ENCODE results near the gene REV3L.

REV3L gene

GRCh38 chr6:111266276-111266675 lies 216.7 kb downstream of the REV3L start:
- DNase-seq (ENCODE audit: extremely low read depth, insufficient read length) = no peak
- no peaks in the 10 kb centered on the region for H3K27me3 ChIP-seq (replicated peaks; ENCODE audit: control insufficient read depth, insufficient read depth, low read length)
- H3K4me3 ChIP-seq (replicated peaks; ENCODE audit: low read depth, low read length) = no peak overlapping the region
- H3K36me3 ChIP-seq (ENCODE audit: control insufficient read depth, insufficient read depth, low read length) = peaks cover 11% of the 10 kb centered on the region
- TF ChIP-seq, protein P1, sequence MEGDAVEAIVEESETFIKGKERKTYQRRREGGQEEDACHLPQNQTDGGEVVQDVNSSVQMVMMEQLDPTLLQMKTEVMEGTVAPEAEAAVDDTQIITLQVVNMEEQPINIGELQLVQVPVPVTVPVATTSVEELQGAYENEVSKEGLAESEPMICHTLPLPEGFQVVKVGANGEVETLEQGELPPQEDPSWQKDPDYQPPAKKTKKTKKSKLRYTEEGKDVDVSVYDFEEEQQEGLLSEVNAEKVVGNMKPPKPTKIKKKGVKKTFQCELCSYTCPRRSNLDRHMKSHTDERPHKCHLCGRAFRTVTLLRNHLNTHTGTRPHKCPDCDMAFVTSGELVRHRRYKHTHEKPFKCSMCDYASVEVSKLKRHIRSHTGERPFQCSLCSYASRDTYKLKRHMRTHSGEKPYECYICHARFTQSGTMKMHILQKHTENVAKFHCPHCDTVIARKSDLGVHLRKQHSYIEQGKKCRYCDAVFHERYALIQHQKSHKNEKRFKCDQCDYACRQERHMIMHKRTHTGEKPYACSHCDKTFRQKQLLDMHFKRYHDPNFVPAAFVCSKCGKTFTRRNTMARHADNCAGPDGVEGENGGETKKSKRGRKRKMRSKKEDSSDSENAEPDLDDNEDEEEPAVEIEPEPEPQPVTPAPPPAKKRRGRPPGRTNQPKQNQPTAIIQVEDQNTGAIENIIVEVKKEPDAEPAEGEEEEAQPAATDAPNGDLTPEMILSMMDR (IDR thresholded peaks at IDR 0.05; ENCODE audit: insufficient read depth, low read length, poor library complexity, severe bottlenecking) = no peak

DNA sequence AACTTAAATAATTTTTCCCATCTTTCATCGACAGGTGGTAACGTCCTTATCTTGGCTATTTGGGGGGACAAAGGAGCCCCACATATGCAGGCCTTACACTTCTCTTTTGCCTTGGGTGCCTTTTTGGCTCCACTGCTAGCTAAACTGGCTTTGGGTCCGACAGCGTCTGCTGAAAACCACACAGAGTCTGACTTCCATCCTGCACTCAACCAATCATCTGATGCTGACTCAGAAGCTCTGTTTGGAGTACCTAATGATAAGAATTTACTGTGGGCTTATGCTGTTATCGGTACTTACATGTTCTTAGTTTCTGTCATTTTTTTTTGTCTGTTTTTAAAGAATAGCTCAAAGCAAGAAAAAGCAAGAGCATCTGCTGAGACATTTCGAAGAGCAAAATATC lies 217.2 kb downstream of the REV3L start:
- TF ChIP-seq, protein P1 (IDR thresholded peaks at IDR 0.05; ENCODE audit: insufficient read depth, low read length, poor library complexity, severe bottlenecking) = no peak
- no peak for DNase-seq (ENCODE audit: extremely low read depth, insufficient read length)
- Histone ChIP-seq H3K36me3 (ENCODE audit: control insufficient read depth, insufficient read depth, low read length) (peaks cover 11% of the 10 kb centered on the region), H3K27me3 (replicated peaks; ENCODE audit: control insufficient read depth, insufficient read depth, low read length) (no peaks in the 10 kb centered on the region), H3K4me3 (replicated peaks; ENCODE audit: low read depth, low read length) (no peak overlapping the region)

GRCh38 chr6:111263837-111264236 lies 219.2 kb downstream of the REV3L start:
- TF ChIP-seq, protein P1 (IDR thresholded peaks at IDR 0.05; ENCODE audit: insufficient read depth, low read length, poor library complexity, severe bottlenecking) = no peak
- H3K27me3 ChIP-seq (replicated peaks; ENCODE audit: control insufficient read depth, insufficient read depth, low read length) = no peaks in the 10 kb centered on the region
- DNase-seq (ENCODE audit: extremely low read depth, insufficient read length) = no peak
- peaks cover 11% of the 10 kb centered on the region for H3K36me3 ChIP-seq (ENCODE audit: control insufficient read depth, insufficient read depth, low read length)
- H3K4me3 ChIP-seq (replicated peaks; ENCODE audit: low read depth, low read length) = no peak overlapping the region

- Histone ChIP-seq H3K27me3 (replicated peaks; ENCODE audit: control insufficient read depth, insufficient read depth, low read length) (no peaks in the 10 kb centered on the region), H3K4me3 (replicated peaks; ENCODE audit: low read depth, low read length) (peak overlapping the region; percentile 94), H3K36me3 (ENCODE audit: control insufficient read depth, insufficient read depth, low read length) (peaks cover 4% of the 10 kb centered on the region)
- DNase-seq (ENCODE audit: extremely low read depth, insufficient read length) = no peak
- TF ChIP-seq, protein P1 (IDR thresholded peaks at IDR 0.05; ENCODE audit: insufficient read depth, low read length, poor library complexity, severe bottlenecking) = no peak
Observed at GRCh38 chr6:111260570-111261298, 222.3 kb downstream of the REV3L start.

GRCh38 chr6:111259089-111259831 lies 223.8 kb downstream of the REV3L start:
- peak; percentile 99 for DNase-seq (ENCODE audit: extremely low read depth, insufficient read length)
- peak overlapping the region; percentile 94 for H3K4me3 ChIP-seq (replicated peaks; ENCODE audit: low read depth, low read length)
- TF ChIP-seq, protein P1 (IDR thresholded peaks at IDR 0.05; ENCODE audit: insufficient read depth, low read length, poor library complexity, severe bottlenecking) = peak; percentile 94

More at GRCh38 chr6:111259089-111259831, 223.8 kb downstream of the REV3L start:
- peaks cover 3% of the 10 kb centered on the region for H3K36me3 ChIP-seq (ENCODE audit: control insufficient read depth, insufficient read depth, low read length)
- no peaks in the 10 kb centered on the region for H3K27me3 ChIP-seq (replicated peaks; ENCODE audit: control insufficient read depth, insufficient read depth, low read length)
